HUES64 (cell line): Measurements from ENCODE around the gene COL3A1.

Experiments
- H3K27ac ChIP-seq: 2 replicates; pipeline ENCODE4 v1.7.0; 2013; ENCODE audit warnings: low read depth, low read length, inconsistent platforms
- H3K27me3 ChIP-seq: 2 replicates; pipeline ENCODE4 v1.6.1; 2013; ENCODE audit warnings: mild to moderate bottlenecking, low read length; ENCODE audit not compliant: insufficient read depth
- H3K36me3 ChIP-seq: 2 replicates; pipeline ENCODE4 v1.6.1; 2013; ENCODE audit warnings: mild to moderate bottlenecking, low read length; ENCODE audit not compliant: insufficient read depth
- H3K4me1 ChIP-seq: 2 replicates; pipeline ENCODE4 v1.6.1; 2013; ENCODE audit warnings: mild to moderate bottlenecking, low read length, moderate library complexity; ENCODE audit not compliant: insufficient read depth
- H3K4me3 ChIP-seq: 2 replicates; pipeline ENCODE4 v1.5.1; 2013; ENCODE audit warnings: mild to moderate bottlenecking, low read length, moderate library complexity
- H3K9ac ChIP-seq: 2 replicates; pipeline ENCODE4 v1.6.1; 2013; ENCODE audit warnings: mild to moderate bottlenecking, low read depth, low read length
- H3K9me3 ChIP-seq: 2 replicates; pipeline ENCODE4 v1.6.1; 2013; ENCODE audit warnings: low read depth, low read length; ENCODE audit not compliant: insufficient read depth
- WGBS: fragments of 150-250, 120-280 bp; methylation state at CpG from one replicate; pipeline ENCODE4 v1.1.7; 2013; ENCODE audit warnings: missing lambda C conversion rate; 5-methylcytosine and 5-hydroxymethylcytosine counted together

Gene COL3A1

GRCh38 chr2:188963741-188964140 lies 10.4 kb upstream of the COL3A1 start:
- no peaks in the 10 kb centered on the region for H3K36me3 ChIP-seq
- no peaks in the 10 kb centered on the region for H3K27me3 ChIP-seq
- H3K4me3 ChIP-seq: no peak overlapping the region
- no peak overlapping the region for H3K9ac ChIP-seq
- no peaks in the 10 kb centered on the region for H3K4me1 ChIP-seq
- 89% methylated on average over 2 of the region's 3 CpGs for WGBS
- no peak overlapping the region for H3K27ac ChIP-seq
- no peaks in the 10 kb centered on the region for H3K9me3 ChIP-seq

GRCh38 chr2:188964976-188965546 lies 9.1 kb upstream of the COL3A1 start:
- Histone ChIP-seq H3K4me1 (no peaks in the 10 kb centered on the region), H3K27ac (no peak overlapping the region), H3K4me3 (no peak overlapping the region), H3K9ac (no peak overlapping the region), H3K27me3 (no peaks in the 10 kb centered on the region), H3K36me3 (no peaks in the 10 kb centered on the region), H3K9me3 (no peaks in the 10 kb centered on the region)
- 98% methylated on average over 1 of the region's 1 CpG for WGBS

GRCh38 chr2:188965563-188965962 lies 8.6 kb upstream of the COL3A1 start:
- no peak overlapping the region for H3K9ac ChIP-seq
- no peak overlapping the region for H3K4me3 ChIP-seq
- WGBS: 100% methylated on average over 1 of the region's 2 CpGs
- no peaks in the 10 kb centered on the region for H3K36me3 ChIP-seq
- no peaks in the 10 kb centered on the region for H3K9me3 ChIP-seq
- no peak overlapping the region for H3K27ac ChIP-seq
- H3K4me1 ChIP-seq: no peaks in the 10 kb centered on the region
- H3K27me3 ChIP-seq: no peaks in the 10 kb centered on the region

GRCh38 chr2:188966079-188966571 lies 8.0 kb upstream of the COL3A1 start:
- 93% methylated on average over 4 of the region's 4 CpGs for WGBS
- Histone ChIP-seq H3K36me3 (no peaks in the 10 kb centered on the region), H3K27me3 (no peaks in the 10 kb centered on the region), H3K4me1 (no peaks in the 10 kb centered on the region), H3K27ac (no peak overlapping the region), H3K9me3 (no peaks in the 10 kb centered on the region), H3K9ac (no peak overlapping the region), H3K4me3 (no peak overlapping the region)

GRCh38 chr2:188966728-188967440 lies 7.3 kb upstream of the COL3A1 start:
- Histone ChIP-seq H3K9ac (no peak overlapping the region), H3K4me3 (no peak overlapping the region), H3K4me1 (no peaks in the 10 kb centered on the region), H3K9me3 (no peaks in the 10 kb centered on the region), H3K36me3 (no peaks in the 10 kb centered on the region), H3K27me3 (no peaks in the 10 kb centered on the region), H3K27ac (no peak overlapping the region)
- 100% methylated on average over 3 of the region's 3 CpGs for WGBS

GRCh38 chr2:188969236-188969635 lies 4.9 kb upstream of the COL3A1 start:
- H3K4me3 ChIP-seq: no peak overlapping the region
- H3K9ac ChIP-seq: no peak overlapping the region
- WGBS: 98% methylated on average over 3 of the region's 3 CpGs

GRCh38 chr2:188969651-188970050 lies 4.5 kb upstream of the COL3A1 start:
- H3K4me1 ChIP-seq: no peaks in the 10 kb centered on the region
- no peak overlapping the region for H3K27ac ChIP-seq
- no peaks in the 10 kb centered on the region for H3K36me3 ChIP-seq
- no CpG with 5 or more reads among the region's 2 CpGs for whole genome bisulfite sequencing
- H3K9me3 ChIP-seq: no peaks in the 10 kb centered on the region
- H3K27me3 ChIP-seq: no peaks in the 10 kb centered on the region
- no peak overlapping the region for H3K4me3 ChIP-seq
- H3K9ac ChIP-seq: no peak overlapping the region

More at GRCh38 chr2:188969236-188969635, 4.9 kb upstream of the COL3A1 start:
- no peaks in the 10 kb centered on the region for H3K27me3 ChIP-seq
- no peaks in the 10 kb centered on the region for H3K4me1 ChIP-seq
- no peaks in the 10 kb centered on the region for H3K36me3 ChIP-seq
- H3K9me3 ChIP-seq: no peaks in the 10 kb centered on the region
- no peak overlapping the region for H3K27ac ChIP-seq

GRCh38 chr2:188970211-188970610 lies 4.0 kb upstream of the COL3A1 start:
- no CpG with 5 or more reads among the region's 1 CpG for WGBS
- Histone ChIP-seq H3K27ac (no peak overlapping the region), H3K36me3 (no peaks in the 10 kb centered on the region)

GRCh38 chr2:188971432-188971861 lies 2.7 kb upstream of the COL3A1 start:
- 92% methylated on average over 1 of the region's 1 CpG for WGBS
- H3K9ac ChIP-seq: no peak overlapping the region
- H3K36me3 ChIP-seq: no peaks in the 10 kb centered on the region
- H3K27ac ChIP-seq: no peak overlapping the region
- H3K4me3 ChIP-seq: no peak overlapping the region
- H3K27me3 ChIP-seq: no peaks in the 10 kb centered on the region
- no peaks in the 10 kb centered on the region for H3K9me3 ChIP-seq
- H3K4me1 ChIP-seq: no peaks in the 10 kb centered on the region

More at GRCh38 chr2:188970211-188970610, 4.0 kb upstream of the COL3A1 start:
- no peaks in the 10 kb centered on the region for H3K9me3 ChIP-seq
- no peaks in the 10 kb centered on the region for H3K27me3 ChIP-seq
- H3K9ac ChIP-seq: no peak overlapping the region
- no peak overlapping the region for H3K4me3 ChIP-seq
- no peaks in the 10 kb centered on the region for H3K4me1 ChIP-seq

- no peaks in the 10 kb centered on the region for H3K36me3 ChIP-seq
- 100% methylated on average over 2 of the region's 3 CpGs for WGBS
- no peak overlapping the region for H3K9ac ChIP-seq
- H3K27me3 ChIP-seq: no peaks in the 10 kb centered on the region
- no peak overlapping the region for H3K27ac ChIP-seq
- H3K4me3 ChIP-seq: no peak overlapping the region
- no peaks in the 10 kb centered on the region for H3K9me3 ChIP-seq
- no peaks in the 10 kb centered on the region for H3K4me1 ChIP-seq
These were observed 532 bp upstream of the COL3A1 start for GRCh38 chr2:188973641-188974040.

- 81% methylated on average over 1 of the region's 1 CpG for WGBS
- no peak overlapping the region for H3K9ac ChIP-seq
- no peaks in the 10 kb centered on the region for H3K4me1 ChIP-seq
- no peaks in the 10 kb centered on the region for H3K36me3 ChIP-seq
- H3K27me3 ChIP-seq: no peaks in the 10 kb centered on the region
- H3K4me3 ChIP-seq: peak overlapping the region; percentile 30; the same call in 1 of the 2 replicates
- no peak overlapping the region for H3K27ac ChIP-seq
- H3K9me3 ChIP-seq: no peaks in the 10 kb centered on the region
These were observed 1.4 kb downstream of the COL3A1 start for GRCh38 chr2:188975497-188976102.
